ENCODE measurements around the gene SETBP1.
A peak's percentile ranks its signal among the peaks of the same experiment; 100 is the strongest.

The SETBP1 gene

DNA sequence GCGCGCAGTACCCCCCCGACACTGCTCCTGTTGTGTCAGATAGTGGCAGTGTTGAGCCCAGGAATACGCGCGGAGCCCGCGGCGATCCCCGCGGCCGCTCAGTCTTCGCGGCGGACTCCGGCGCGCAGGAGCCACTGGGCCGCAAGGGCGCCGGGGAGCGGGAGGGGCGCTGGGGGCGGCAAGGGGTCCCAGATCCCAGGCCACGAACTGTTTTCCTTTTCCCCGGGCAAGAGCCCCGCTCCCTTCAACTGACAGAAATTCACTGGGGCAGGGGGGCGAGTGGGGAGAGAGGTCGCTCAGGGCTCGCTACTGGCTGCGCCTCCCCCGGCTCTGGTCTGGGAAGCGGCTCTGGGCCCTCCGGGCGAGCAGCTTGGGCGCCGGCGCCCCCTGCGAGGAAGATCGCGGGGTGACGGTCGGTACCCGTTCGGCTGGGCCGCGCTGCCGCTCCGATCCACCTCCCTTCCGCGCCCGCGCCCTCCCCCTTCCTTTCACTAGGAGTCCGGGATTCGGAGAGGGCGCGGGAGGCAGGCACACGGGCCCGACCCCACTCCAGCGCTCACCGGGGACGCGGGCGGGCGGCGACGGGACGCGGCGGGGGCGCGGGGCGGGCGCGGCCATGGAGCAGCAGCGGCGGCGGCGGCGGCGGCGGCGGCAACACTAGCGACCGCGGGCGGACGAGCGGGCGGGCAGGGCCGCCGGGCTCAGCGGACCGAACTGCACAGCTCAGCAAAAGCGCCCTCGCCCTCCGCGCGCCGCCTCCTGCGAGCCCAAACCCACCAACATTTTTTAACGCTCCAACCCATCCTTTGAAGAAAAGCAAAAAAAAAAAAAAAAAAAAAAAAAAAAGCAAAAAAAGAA lies 1.4 kb upstream of the SETBP1 start:
- peak; percentile 46 for DNase-seq (ENCODE audit: low read depth)

DNA sequence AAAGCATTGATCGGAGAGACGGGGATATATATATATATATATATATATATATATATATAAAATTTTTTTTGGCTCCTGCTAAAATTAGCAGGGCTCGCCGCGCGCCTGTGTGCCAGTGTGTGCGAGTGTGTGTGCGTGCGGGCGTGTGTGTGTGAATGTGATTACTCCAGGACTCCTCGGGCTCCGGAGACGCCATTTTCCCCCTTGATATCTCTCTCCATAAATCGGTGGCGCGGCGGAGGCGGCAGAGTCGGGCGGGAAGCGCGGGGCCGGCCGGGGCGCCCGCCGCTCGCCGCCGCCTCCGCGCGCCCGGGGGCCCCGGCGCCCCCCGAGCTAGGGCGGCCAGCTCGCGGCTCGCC lies 795 bp upstream of the SETBP1 start:
- DNase-seq (ENCODE audit: low read depth) = no peak

DNA sequence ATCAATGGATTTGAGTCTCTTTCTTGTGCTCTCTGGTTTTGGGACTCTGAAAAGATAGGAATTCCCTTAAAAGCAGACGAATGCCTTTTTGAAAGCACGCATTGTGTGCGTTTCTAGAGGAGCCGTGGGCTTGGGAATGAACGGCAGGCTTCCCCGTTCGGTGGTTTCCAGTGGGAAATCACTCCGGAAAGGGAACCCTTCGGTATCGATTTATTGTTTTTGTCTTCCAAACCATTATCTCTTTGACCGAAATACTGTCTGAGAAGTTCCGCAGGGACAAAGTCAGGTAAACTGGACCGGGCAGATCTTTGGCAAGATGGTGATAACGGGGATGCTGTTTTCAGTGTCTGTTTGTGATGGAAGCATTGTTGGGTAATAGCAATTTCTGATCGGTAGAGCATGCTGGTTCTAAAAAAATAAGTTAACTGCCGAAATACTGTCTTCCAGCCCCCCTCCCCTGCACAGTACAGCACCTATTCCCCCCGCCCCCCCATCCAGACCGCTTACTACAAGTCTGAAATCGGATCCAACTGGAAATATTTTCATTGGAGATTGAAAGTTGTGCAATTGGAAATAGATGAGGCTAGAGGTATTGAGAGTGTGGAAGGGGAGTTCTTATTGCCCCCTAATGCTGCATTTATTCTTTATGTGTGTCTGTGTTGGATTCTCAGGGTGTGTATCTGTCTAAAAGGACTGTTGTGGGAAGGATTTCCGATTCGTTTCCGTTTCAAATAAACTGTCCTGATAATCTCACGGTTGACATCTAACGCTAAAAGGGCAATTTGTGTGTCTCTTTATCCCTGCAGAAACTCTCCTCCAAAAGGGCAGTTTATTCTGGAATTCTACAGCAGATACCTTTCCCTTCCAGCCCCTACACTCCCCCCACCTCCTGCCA lies 635 bp downstream of the SETBP1 start:
- no peak for DNase-seq (ENCODE audit: low read depth)

DNA sequence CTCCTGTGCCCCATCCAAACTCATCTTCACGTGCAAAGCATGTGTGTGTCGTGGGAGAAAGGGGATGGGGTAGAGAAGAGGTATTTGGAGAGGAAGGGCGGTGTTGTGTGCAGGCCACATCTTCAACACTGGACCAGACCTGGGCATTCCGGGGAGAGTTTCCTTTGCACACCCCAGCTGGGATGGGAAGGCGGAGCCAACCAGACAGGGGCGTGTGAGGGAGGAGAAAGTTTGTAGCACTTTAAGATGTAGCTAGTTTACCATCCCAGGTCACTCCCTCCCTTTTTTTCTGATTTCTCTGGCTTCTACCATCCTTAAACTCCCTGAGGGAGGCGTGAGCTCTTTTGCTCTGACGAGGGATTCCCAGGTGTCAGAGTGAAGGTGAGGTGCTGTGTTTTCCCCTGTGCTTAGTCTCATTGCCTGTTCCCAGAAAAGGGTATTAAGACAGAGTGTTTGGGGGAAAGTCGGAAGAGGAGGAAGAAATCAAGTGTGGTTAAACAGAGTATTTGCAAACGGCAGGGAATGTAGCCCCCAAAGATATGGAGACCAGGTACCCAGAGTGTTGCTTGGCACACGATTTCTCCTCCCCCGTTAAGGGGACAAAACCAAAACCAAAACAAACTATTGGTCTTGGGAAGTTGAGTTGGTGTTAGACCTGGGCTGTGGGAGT lies 1.6 kb downstream of the SETBP1 start:
- DNase-seq (ENCODE audit: low read depth) = no peak

DNA sequence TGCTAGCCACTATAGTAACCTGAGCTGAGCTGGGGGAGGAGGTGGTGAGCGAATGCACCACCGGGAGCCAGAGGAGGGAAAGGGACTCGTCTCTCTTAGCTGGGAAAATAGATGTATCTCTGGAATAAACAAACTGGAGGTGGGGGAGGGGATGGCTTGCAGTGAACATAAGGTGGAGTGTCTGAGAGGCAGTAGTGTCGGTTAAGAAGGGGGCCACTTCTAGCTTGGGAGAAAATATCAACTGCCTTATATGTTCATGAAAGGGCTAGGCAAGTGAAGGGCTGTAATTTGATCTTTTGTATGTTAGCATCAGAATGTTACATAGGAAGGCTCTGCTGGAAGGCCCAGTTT lies 2.2 kb downstream of the SETBP1 start:
- no peak for DNase-seq (ENCODE audit: low read depth)

DNA sequence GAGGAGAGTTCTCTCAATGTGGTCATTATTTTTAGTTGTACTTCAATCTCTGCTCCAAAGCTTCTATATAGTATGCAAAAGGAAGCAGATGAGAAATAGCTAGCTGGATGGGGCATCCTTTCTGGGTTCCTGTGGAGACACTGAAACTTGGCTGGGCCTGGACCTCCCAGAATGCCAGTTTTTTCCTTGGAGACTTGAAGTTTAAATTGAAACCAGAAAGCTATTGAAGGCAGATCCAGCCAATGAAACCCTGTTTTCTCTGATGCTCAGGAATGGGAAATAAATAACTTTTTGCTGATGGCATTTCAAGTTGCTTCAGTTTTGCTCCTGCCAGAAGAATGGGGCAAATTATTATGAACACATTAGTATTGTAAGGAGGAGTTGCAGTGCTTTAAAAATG lies 2.9 kb downstream of the SETBP1 start:
- DNase-seq (ENCODE audit: low read depth) = no peak

DNA sequence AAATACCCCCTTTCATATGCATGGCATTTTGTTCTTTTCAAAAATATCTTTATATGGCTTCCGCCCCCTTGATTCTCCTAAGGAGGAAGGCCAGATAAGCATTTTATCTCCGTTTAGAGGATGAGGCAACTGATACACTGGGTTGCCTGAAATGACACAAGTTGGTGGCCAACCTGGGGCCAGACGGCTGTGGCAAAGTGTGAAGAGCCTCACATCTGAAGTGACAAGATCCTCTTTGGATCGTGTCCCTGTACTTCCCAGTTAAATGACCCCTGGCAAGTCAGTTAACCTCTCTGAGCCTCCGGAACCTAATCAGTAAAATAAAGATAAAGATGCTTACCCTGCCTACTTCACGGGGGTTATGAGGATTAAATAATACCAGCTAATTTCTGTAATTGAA lies 4.6 kb downstream of the SETBP1 start:
- no peak for DNase-seq (ENCODE audit: low read depth)

DNA sequence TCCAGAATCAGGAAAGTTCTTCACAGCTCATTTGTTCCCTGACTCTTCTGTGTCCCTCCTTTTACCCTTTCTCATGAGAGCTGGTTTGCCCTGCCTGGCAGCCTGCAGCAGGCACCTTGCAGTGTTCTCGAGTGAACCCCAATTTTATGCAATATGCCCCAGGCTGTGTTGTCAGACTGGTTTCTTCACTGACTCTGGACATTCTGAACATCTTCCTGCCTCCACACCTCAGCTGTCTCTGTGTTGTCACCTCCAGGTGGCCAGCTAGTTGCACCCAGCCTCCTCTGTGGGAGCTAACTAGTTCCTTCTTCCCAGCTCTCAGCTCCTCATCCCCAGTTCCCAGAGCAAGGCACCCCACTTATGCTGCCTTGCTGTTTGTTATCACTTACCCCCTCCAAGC lies 5.5 kb downstream of the SETBP1 start:
- no peak for DNase-seq (ENCODE audit: low read depth)

DNA sequence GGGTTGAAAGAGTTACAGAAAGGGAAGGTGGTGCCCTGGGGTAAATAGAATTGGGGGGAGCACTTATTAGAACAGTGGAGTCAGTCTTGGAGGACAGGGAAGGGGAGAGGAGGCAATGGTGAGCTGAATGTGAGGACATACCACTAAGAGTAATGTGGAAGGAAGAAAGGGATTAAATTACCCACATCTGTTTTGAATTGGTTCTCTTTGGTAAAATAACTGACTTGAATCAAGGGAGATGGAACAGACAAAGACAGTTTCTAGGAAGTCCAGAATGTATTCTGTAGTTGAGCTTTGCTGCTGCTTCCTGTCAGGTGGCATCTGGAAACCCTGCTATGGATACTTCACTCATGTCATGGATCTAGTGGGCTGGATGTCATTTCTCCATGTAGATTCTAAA lies 6.7 kb downstream of the SETBP1 start:
- DNase-seq (ENCODE audit: low read depth) = no peak

DNA sequence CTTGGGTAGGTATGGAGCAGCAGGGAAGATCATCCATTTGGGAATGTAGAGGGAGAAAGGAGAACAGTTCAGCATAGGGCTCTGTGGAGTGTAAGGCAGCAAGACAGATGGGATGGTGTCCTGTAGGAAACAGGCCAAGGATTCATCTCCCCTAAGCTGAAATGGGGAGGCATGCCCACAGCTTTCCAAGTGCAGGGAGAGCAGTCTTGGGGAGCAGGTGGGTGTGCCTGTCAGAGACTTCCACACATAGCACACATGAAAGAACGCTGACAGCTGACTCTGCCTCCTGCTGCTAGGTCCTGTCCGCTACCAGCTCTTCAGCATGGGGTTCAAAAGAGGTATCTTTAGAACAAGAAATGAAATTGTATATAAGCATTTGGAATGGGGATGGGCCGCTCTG lies 9.0 kb downstream of the SETBP1 start:
- no peak for DNase-seq (ENCODE audit: low read depth)

DNA sequence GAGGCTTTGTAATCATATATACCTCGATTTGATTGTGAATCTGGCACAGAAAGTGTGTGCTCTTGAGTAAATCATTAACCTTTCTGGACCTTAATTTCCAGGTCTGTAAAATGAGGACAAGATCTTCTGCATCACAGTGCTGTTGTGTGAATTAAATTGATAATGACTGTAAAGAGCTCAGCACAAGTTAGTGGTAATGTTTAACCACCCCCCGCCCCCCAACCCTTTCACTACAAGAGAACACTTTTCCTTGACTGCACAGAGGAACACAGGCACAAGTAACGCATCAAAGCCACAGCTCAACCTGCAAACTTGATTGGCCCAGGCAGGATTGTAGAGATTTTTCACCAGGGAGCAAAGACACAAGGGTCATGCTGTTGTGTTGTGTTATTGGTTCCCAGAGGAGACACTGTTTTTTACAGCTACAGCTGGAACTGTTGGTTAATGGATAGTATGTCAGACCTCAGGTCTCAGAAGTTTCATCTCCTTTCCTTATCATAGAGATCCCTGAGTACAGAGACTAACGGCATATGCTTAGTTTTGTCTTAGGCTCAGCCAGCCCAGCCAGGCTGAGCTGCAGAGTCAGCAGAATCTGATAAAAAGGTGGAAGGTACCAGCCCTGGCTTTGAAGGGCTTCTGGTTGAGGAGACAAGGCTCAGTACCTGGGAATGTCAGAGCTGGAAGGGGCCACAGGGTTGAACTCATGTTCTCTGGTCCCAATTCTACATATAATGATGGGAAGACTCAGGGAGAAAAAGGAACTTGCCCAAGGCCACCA lies 10.6 kb downstream of the SETBP1 start:
- DNase-seq (ENCODE audit: low read depth) = no peak

DNA sequence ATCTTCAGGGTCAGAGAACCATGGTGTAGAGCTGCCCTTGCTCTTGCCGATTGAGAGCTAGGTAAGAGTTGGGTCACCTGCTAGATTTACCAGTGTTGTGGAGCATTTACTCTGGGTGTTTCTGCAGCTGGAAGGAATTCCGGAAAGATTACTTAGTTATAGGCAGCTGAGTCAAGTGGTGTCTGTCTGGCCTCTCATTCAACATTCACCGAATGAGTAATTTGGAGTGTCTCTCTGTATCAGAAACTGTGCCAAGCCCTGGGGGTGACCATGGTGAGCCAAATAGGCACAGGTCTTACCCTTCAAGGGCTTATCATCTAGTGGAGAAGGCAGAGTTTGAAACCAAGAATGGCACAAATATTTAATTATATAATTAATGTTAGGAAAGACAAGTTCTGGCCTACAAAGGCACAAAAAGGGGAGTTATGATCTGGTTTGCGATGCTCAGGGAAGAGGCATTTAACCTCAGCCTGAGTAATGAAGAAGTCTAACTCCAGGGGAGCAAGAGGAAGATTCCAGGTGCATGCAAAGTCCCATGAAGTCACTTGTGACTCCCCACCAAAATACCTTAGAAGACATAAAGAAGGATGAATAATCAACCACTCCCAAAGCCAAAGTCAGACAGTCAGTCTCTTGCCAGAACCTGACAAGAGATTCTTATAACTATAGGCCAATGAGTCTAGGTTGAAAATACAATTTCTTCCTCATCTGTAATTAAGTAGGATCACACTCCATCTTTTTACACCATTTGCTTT lies 12.5 kb downstream of the SETBP1 start:
- DNase-seq (ENCODE audit: low read depth) = no peak

DNA sequence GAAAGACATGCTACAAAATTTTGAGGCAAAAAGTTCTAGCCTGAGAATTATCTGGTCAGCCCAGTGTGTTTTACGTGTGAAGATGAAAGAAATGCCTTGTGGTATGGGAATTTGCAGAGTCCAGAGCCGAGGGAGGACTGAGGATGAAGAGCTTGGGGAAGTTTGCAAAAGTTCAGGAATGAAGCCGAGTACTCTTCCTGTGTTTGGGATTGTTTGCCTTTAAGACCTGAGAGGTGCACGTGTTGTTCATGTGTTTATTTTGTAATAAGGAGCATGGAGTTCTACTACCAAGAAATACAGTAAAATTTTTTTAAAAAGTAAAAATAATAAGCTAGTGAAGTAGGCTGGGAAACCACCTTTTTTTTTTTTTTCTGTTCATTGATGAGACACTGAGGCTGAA lies 14.8 kb downstream of the SETBP1 start:
- DNase-seq (ENCODE audit: low read depth) = no peak

DNA sequence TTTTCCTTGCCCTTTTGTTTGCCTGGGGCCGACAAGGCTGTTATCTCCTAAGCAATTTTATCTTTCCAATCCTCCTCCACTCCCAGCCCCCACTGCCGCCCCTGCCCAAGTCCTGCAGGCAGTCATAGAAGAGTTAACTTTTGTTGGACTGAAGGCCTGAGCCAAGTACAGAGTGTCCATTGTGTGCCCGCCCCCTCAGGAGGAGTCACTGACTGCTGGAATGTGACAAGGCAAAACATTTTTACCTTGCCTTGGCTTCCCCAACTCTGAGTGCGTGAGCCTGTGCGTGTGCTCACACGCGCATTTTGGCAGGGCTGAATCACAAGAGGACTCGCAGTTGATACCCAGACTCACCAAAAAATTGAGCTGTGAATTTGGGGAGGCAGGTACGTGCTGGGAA lies 16.2 kb downstream of the SETBP1 start:
- no peak for DNase-seq (ENCODE audit: low read depth)

DNA sequence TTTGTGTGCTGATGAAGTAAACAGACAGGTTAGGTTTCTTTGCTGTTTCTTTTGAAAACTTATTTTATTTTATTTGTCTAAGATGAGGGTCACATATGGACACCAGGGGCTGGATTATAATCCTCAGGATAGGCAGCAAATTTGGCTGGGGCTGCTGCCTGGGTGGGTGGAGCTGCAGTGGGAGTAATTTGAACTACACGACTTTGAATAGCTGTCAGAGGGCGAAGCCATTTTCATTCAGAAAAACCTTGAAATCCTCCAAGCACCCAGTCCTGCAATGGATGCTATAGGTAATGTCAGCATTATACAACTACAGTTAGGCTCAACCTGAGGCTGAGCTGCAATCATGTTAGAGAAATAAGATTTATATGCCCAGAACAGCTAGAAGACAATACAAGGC lies 16.6 kb downstream of the SETBP1 start:
- DNase-seq (ENCODE audit: low read depth) = no peak

DNA sequence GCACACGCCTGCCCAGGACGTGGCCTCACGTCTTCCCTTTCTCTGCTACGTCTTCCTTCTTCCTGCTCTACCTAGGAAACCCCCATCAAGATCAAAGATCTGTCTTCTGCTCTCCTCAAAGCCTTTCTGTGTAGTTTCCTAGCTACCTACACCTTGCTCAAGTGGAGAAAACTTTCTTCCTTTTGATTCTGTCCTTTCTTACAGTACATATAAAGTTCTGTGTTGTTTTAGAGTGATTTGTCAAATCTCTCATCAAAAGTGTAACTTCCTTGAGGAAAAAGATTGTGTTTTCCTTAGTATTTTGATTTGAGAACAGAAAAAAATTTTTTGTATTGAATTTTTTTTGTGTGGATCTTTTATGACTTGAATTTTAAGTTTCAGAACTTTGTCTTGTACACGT lies 17.8 kb downstream of the SETBP1 start:
- no peak for DNase-seq (ENCODE audit: low read depth)

DNA sequence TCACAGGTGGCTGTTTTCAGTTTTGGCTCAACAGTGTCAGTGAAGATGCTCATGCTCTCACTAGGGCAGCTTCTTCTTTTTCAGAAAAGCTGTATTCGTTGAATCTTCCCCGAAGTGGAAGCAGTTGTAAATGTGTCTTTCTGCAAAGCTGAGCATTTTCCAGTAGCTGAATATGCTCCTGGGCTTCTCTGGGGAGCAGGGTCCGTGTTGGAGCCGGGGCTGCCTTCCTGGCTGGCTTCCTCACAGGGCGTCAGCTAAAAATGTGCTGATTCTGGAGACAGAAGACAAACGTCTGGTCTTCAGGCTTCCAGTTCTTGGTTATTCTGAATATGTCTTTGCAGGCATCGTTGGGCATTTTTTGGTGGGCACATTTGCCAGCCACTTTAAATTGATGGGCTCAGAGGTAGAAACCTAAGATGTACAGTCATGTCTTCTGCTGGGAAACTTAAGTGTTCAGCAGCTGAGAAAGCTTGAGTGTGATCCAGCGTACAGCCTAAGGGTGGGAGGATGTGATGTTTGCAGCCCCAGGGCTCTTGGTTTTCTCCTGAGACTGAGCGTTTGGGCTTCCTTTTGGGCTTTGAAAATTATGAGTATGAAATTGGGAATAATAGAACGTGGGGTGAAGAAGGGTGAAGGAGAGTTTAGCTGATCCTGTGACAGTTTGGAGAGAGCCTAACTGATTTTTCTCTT lies 19.0 kb downstream of the SETBP1 start:
- DNase-seq (ENCODE audit: low read depth) = no peak

DNA sequence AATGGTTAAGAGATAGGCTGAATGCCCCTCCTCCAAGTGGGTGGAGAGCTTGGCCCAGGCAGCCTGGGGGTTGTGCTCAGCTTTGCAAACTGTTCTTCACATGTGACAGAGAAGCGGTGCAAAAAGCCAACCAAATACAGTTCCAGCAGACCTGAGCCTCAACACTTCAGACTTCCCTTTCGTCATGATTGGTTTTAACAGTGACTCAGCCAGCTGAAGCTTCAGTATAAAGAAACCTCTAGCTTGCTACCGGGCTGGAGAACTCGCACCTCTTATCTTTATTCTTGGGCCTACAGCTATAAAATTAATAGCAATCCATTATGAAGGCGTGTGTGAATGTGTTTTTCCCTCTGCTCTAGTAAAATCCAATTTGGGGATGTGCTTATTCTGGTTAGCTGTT lies 20.0 kb downstream of the SETBP1 start:
- DNase-seq (ENCODE audit: low read depth) = no peak

DNA sequence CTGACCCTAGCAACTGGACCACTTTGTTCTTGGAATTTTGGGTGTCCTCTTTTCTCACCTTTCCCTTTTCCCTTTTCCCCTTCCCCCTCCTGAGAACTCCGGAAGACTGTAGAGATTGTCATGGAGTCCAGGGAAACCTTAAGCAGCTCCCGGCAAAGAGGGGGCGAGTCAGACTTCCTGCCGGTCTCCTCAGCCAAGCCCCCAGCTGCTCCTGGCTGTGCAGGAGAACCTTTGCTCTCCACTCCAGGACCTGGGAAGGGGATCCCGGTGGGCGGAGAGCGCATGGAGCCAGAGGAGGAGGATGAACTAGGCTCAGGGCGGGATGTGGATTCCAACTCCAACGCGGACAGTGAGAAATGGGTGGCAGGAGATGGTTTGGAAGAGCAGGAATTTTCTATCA lies 20.5 kb downstream of the SETBP1 start:
- no peak for DNase-seq (ENCODE audit: low read depth)

DNA sequence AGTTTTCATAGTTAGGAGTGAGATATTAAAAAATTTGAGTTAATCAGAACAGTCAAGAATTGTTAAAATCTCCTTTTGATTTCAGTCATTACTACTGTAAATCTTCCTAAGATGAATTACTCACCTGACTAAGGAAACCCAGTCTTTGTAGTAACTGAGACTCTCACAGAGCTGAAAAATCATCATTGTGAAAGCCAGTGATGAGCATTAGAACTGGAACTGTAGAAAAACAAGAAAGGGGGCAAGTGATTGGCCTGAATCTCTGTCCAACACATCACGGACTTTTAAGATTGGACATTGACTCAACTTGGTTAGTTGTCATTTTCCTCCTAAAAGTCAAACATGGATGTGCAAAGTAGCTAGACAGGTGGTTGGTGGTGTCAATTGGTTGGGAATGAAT lies 21.9 kb downstream of the SETBP1 start:
- no peak for DNase-seq (ENCODE audit: low read depth)

Measured in activated gamma-delta T cell treated with anti-CD3 and anti-CD28 coated beads, Interleukin-2, amount 50 U/mL, for 16 hours (primary cell).